IPS DF 6.9 (cell line): ENCODE data around the gene ADRA2A.

ENCODE experiments used
- DNase-seq: peaks from one replicate; pipeline ENCODE4 v3.0.0-alpha.2; 2013; ENCODE audit warnings: low read depth, low spot score
- H3K27ac ChIP-seq: one replicate; pipeline ENCODE4 v1.5.1; 2013; ENCODE audit warnings: low read length, control low read depth
- H3K27me3 ChIP-seq: 2 replicates; pipeline ENCODE4 v1.6.1; 2013; ENCODE audit warnings: mild to moderate bottlenecking, low read length; ENCODE audit not compliant: control insufficient read depth, insufficient read depth
- H3K36me3 ChIP-seq: 2 replicates; pipeline ENCODE4 v1.6.1; 2013; ENCODE audit warnings: low read length; ENCODE audit not compliant: control insufficient read depth, insufficient read depth
- H3K4me1 ChIP-seq: 2 replicates; pipeline ENCODE4 v1.6.1; 2013; ENCODE audit warnings: low read length; ENCODE audit not compliant: control insufficient read depth, insufficient read depth
- H3K4me3 ChIP-seq: 2 replicates; pipeline ENCODE4 v1.5.1; 2013; ENCODE audit warnings: mild to moderate bottlenecking, low read length
- H3K9me3 ChIP-seq: 2 replicates; pipeline ENCODE4 v1.6.1; 2013; ENCODE audit warnings: low read length, inconsistent platforms; ENCODE audit not compliant: control insufficient read depth, insufficient read depth
- WGBS: extraction: QIAGEN DNeasy Blood & Tissue Kit; methylation state at CpG from one replicate; pipeline ENCODE4 v1.1.7; 2013; ENCODE audit warnings: mixed read lengths, missing lambda C conversion rate; ENCODE audit not compliant: insufficient read length, insufficient coverage; 5-methylcytosine and 5-hydroxymethylcytosine counted together

Gene ADRA2A

DNA sequence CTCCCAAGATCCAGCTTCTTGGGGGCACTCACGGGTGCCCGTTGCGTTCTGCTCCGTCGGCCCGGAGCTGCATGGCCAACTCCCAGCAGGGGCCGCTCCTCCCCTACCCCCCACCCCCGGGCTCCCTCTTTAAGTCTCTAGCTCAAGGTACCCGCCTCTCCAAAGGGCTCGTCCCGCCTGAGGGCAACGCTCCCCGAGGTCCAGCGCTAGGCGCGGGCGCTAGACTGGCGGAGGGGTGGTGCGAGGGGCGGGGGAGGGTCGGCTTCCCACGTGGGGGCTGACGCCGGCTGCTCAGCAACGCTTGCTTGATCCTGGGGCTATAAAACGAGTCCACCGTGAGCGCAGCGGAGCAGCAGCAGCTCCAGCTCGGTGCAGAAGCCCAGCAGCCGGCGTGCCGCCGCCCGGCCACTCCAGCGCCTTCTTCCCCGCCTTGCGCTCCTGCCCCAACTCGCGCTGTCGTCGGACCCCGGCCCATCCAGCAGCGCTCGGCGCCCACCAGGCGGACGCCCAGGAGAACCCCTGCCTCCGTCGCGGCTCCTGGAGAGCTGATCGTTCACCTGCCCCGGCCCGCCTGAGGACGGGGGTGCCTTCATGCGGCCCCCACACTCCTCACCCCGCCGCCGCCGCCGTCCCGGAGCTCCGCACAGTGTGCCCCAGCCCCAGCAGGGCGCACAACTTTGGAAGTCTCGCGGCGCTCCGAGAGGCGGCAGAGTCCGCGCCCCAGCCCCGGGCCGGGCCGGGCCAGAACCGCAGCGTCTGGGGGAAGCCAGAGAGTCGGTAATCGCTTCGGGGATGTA is at the start of gene ADRA2A:
Gene ADRA2A, plus strand, starts transcription at position 348 of the 797 bp plus-strand sequence. CDS start 968 bp downstream, outside the sequence.
- H3K27me3 ChIP-seq: peaks cover 21% of the 10 kb centered on the region
- peak within 1 kb of the TSS; percentile 34; the same call in 1 of the 2 replicates for H3K4me3 ChIP-seq
- peaks cover 4% of the 10 kb centered on the region for H3K4me1 ChIP-seq
- peak; percentile 22 for DNase-seq
- H3K27ac ChIP-seq: no peak within 1 kb of the TSS
- no CpG with 5 or more reads among the region's 79 CpGs for WGBS
- H3K36me3 ChIP-seq: no peaks in the 10 kb centered on the region
- no peaks in the 10 kb centered on the region for H3K9me3 ChIP-seq

GRCh38 chr10:111030042-111030750 is 46.6 kb upstream of the ADRA2A start:
- H3K9me3 ChIP-seq: no peaks in the 10 kb centered on the region
- no peak for DNase-seq
- H3K27me3 ChIP-seq: no peaks in the 10 kb centered on the region
- no peak overlapping the region for H3K27ac ChIP-seq
- no peak overlapping the region for H3K4me3 ChIP-seq
- H3K36me3 ChIP-seq: no peaks in the 10 kb centered on the region
- no peaks in the 10 kb centered on the region for H3K4me1 ChIP-seq
- no CpG with 5 or more reads among the region's 9 CpGs for WGBS

DNA sequence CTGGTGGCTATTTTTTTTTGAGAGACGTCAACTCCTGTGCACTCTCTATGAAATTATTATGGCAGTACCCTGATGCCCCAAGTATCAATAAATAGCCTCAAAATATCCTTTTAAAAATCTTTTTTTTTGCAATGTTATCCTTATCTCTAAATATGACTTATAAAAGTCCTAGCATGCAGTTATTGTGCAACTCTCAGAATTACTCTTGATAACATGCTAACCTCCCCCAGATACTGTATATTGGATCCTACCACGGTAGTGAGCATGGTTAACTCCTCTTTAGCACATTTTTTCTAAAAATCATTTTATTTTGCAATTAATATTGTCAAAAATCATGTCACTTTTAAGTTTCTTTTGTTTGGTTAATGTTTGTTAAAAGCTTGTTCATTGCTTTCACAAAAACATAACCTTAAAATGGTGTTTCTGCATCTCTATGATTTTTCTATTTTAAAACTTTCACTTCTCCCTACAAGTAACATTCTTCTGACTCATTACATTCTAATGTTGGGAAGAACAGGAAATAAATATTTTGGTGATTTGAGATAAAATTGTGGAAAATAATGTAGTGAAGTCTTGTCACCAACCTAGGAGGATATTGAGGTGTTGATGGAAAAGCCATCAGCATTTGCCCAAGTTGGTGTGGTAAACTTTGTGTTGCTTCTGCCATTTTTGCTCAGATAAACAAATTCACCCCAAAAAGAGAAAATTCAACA is 42.1 kb upstream of the ADRA2A start:
- Histone ChIP-seq H3K36me3 (no peaks in the 10 kb centered on the region), H3K4me3 (no peak overlapping the region), H3K27me3 (no peaks in the 10 kb centered on the region), H3K27ac (no peak overlapping the region), H3K9me3 (no peaks in the 10 kb centered on the region; the same call in 1 of the 2 replicates), H3K4me1 (no peaks in the 10 kb centered on the region)
- no peak for DNase-seq
- no CpG with 5 or more reads among the region's 2 CpGs for WGBS

DNA sequence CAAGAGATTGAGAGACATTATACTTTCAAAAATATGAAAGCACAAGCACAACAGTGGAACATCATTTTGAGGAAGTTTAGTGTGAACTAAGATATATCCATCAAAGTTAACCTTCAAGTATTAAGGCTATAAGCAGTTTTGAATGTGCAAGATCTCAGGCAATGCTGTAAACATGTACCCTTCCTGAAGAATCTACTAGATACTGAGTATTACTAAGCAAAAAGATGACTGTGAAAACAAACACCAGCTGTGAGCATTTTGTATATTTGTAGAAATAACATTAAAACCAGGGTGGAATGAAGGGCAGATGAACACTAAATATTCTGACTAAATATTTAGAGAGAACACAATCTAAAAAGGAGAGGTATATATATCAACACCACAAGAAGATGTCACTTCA is 41.3 kb upstream of the ADRA2A start:
- H3K27me3 ChIP-seq: no peaks in the 10 kb centered on the region
- H3K36me3 ChIP-seq: no peaks in the 10 kb centered on the region
- no peaks in the 10 kb centered on the region; the same call in 1 of the 2 replicates for H3K9me3 ChIP-seq
- no peaks in the 10 kb centered on the region for H3K4me1 ChIP-seq
- no peak overlapping the region for H3K27ac ChIP-seq
- no peak overlapping the region for H3K4me3 ChIP-seq
- DNase-seq: no peak

DNA sequence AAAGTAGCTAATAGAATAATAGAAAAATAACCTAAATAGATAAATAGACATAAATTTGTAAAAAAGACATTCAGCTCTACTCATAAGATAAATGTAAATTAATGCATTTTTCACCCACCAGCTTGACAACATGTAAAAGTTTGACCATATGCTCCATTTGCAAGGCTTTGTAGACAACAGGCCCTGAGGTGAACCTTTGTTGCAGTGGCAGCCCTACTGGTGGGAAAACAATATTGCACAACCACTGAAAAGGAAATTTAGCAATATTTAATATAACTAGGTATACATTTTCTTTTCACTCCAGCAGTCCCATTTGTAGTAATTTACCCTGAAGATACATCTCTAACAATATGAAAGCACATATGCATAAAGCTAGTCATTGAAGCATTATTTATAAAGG is 39.0 kb upstream of the ADRA2A start:
- no peak for DNase-seq
- H3K27ac ChIP-seq: no peak overlapping the region
- H3K36me3 ChIP-seq: no peaks in the 10 kb centered on the region
- H3K27me3 ChIP-seq: no peaks in the 10 kb centered on the region
- H3K4me3 ChIP-seq: no peak overlapping the region
- H3K9me3 ChIP-seq: no peaks in the 10 kb centered on the region; the same call in 1 of the 2 replicates
- H3K4me1 ChIP-seq: no peaks in the 10 kb centered on the region

DNA sequence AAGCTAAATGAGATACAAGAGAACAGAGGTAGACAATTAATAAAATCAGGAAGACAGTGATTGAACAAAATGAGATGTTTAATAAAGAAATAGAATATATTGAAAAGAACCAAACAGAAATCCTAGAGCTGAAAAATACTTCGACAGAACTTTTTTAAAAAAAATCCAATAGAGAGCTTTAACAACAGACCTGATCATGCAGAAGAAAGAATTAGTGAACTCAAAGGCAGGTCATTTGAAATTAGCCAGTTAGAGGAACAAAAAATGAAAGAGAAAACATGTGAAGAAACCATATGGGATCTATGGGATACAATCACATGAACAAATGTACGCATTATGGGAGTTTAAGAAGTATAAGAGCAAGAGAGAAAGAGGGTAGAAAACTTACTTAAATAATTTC is 37.3 kb upstream of the ADRA2A start:
- no peaks in the 10 kb centered on the region; the same call in 1 of the 2 replicates for H3K9me3 ChIP-seq

DNA sequence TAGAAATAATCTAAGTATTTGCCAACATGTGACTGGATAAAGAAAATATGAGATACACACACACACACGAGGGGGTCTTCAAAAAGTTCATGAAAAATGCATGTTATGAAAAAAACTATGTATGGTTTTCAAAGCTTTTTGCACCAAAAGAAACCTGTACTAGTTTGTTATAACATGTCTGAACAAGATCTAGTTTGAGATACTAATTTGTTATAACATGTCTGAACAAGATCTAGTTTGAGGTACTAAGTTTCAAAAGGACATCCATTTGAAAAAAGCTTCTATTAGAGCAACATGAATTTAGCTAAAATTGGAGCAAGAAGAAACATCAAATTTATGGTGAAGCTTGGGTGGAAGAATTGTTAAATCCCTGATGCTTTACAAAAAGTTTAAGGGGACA is 19.8 kb upstream of the ADRA2A start:
- no peaks in the 10 kb centered on the region for H3K4me1 ChIP-seq
- no peak for DNase-seq
- H3K27me3 ChIP-seq: no peaks in the 10 kb centered on the region
- WGBS: no CpG with 5 or more reads among the region's 1 CpG
- H3K4me3 ChIP-seq: no peak overlapping the region
- H3K9me3 ChIP-seq: no peaks in the 10 kb centered on the region
- H3K36me3 ChIP-seq: no peaks in the 10 kb centered on the region
- no peak overlapping the region for H3K27ac ChIP-seq

More for the DNA sequence above, 37.3 kb upstream of the ADRA2A start:
- H3K4me1 ChIP-seq: no peaks in the 10 kb centered on the region
- no peak overlapping the region for H3K4me3 ChIP-seq
- DNase-seq: no peak
- H3K27ac ChIP-seq: no peak overlapping the region
- no CpG with 5 or more reads among the region's 2 CpGs for WGBS
- no peaks in the 10 kb centered on the region for H3K27me3 ChIP-seq
- no peaks in the 10 kb centered on the region for H3K36me3 ChIP-seq

DNA sequence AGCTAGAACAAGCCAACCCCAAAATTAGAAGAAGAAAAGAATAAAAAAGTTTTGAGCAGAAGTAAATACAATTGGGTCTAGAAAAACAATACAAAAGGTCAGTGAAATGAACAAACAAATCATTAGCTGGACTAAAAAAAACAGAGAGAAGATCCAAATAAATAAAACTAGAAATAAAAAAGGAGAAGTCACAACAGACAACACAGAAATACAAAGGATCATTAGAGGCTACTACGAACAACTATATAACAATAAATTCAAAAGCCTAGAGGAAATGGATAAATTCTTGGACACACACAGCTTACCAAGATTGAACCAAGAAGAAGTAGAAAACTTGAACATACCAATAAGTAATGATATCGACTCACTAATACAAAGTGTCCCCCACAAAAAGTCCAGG is 13.4 kb upstream of the ADRA2A start:
- H3K4me1 ChIP-seq: no peaks in the 10 kb centered on the region
- H3K36me3 ChIP-seq: no peaks in the 10 kb centered on the region
- H3K9me3 ChIP-seq: no peaks in the 10 kb centered on the region
- DNase-seq: no peak
- H3K4me3 ChIP-seq: no peak overlapping the region
- WGBS: no CpG with 5 or more reads among the region's 2 CpGs
- H3K27me3 ChIP-seq: no peaks in the 10 kb centered on the region
- no peak overlapping the region for H3K27ac ChIP-seq

DNA sequence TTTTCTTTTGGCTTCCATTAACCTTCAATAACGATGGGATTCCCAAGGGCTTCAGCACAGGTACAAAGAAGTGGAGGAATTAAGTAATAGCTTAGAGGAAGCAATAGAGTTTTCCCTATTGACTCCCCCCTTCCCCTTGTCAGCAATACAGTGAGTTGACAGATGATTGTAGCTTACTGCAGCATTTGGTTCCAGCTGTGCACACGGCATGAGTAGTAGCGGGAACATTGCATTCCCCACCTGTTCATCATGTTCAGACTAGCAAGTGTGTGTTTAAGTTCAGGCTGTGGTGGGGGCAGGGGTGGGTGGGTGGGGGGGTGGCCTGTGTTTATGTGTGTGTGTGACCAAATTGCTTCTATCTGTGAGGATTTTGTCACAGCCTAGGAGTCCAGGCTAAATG is 4.6 kb upstream of the ADRA2A start:
- Histone ChIP-seq H3K36me3 (no peaks in the 10 kb centered on the region), H3K9me3 (no peaks in the 10 kb centered on the region), H3K4me3 (no peak overlapping the region), H3K4me1 (no peaks in the 10 kb centered on the region), H3K27ac (no peak overlapping the region), H3K27me3 (no peaks in the 10 kb centered on the region; the same call in 1 of the 2 replicates)
- no peak for DNase-seq
- no CpG with 5 or more reads among the region's 3 CpGs for WGBS

GRCh38 chr10:111075577-111076185 is 1.1 kb upstream of the ADRA2A start:
- DNase-seq: no peak
- Histone ChIP-seq H3K36me3 (no peaks in the 10 kb centered on the region), H3K27ac (no peak overlapping the region), H3K4me3 (no peak overlapping the region), H3K27me3 (peaks cover 21% of the 10 kb centered on the region), H3K9me3 (no peaks in the 10 kb centered on the region), H3K4me1 (peaks cover 4% of the 10 kb centered on the region)
- WGBS: no CpG with 5 or more reads among the region's 18 CpGs
